HAP-1 (cell line): Measurements from ENCODE around the gene HACD2.
"Not testable (repeated sequence)": the region's sequence is repeated elsewhere in the genome, so short reads cannot be mapped to it uniquely, and the experiment has no call there.

Experiments used
- DNase-seq, 2 experiments: peaks; one replicate each; pipeline ENCODE4 v3.0.0-alpha.2; 2016 to 2020; ENCODE audit warnings: low spot score in 2 of 2
- H3K27me3 ChIP-seq: fragments of 250-450 bp; sonication (Bioruptor Pico); 2 replicates; pipeline ENCODE4 v1.5.1; 2020; ENCODE audit warnings: low read depth, mild to moderate bottlenecking, moderate library complexity
- H3K36me3 ChIP-seq: fragments of 250-450 bp; sonication (Bioruptor Pico); replicated peaks from 2 replicates; pipeline ENCODE4 v1.5.1; 2020; ENCODE audit warnings: mild to moderate bottlenecking
- H3K4me1 ChIP-seq: fragments of 250-450 bp; sonication (Bioruptor Pico); 2 replicates; pipeline ENCODE4 v1.5.1; 2020; ENCODE audit warnings: mild to moderate bottlenecking
- H3K4me3 ChIP-seq: fragments of 250-450 bp; sonication (Bioruptor Pico); 2 replicates; pipeline ENCODE4 v1.5.1; 2020; ENCODE audit warnings: mild to moderate bottlenecking, moderate library complexity
- H3K9me3 ChIP-seq: fragments of 250-450 bp; sonication (Bioruptor Pico); 2 replicates; pipeline ENCODE4 v1.5.1; 2020; ENCODE audit warnings: mild to moderate bottlenecking, moderate library complexity
- in situ Hi-C: fragments of 300-500 bp; cut with MboI; formaldehyde crosslinking; loops from 3 replicates; pipeline ENCODE4 v1.14.3; 2020; ENCODE audit warnings: low sequenced_read_pairs, inconsistent platforms, mixed read lengths

The HACD2 gene

GRCh38 chr3:123621186-123621849 is 36.5 kb upstream of the HACD2 start:
- Histone ChIP-seq H3K27me3 (no peaks in the 10 kb centered on the region), H3K9me3 (no peaks in the 10 kb centered on the region), H3K4me1 (no peaks in the 10 kb centered on the region), H3K4me3 (no peak overlapping the region), H3K36me3 (no peaks in the 10 kb centered on the region)
- in situ Hi-C loops, result no loop called here
- no peak for DNase-seq

- H3K4me1 ChIP-seq, result no peaks in the 10 kb centered on the region
- DNase-seq, result peak in 1 of 2 experiments; percentile 15
- H3K4me3 ChIP-seq, result no peak overlapping the region
- no peaks in the 10 kb centered on the region for H3K36me3 ChIP-seq
- H3K27me3 ChIP-seq, result no peaks in the 10 kb centered on the region
- in situ Hi-C loops, result no loop called here
- H3K9me3 ChIP-seq, result no peaks in the 10 kb centered on the region
Observed at GRCh38 chr3:123620343-123620742, 35.5 kb upstream of the HACD2 start.

- Histone ChIP-seq H3K36me3 (no peaks in the 10 kb centered on the region), H3K27me3 (no peaks in the 10 kb centered on the region), H3K4me3 (no peak overlapping the region), H3K4me1 (no peaks in the 10 kb centered on the region), H3K9me3 (no peaks in the 10 kb centered on the region)
- DNase-seq, result no peak
- in situ Hi-C loops, result no loop called here
Observed at GRCh38 chr3:123618768-123619484, 34.1 kb upstream of the HACD2 start.

- in situ Hi-C loops, result no loop called here
- no peak for DNase-seq
- no peak overlapping the region for H3K4me3 ChIP-seq
- H3K36me3 ChIP-seq, result no peaks in the 10 kb centered on the region; the same call in 1 of the 2 replicates
- H3K27me3 ChIP-seq, result no peaks in the 10 kb centered on the region
- H3K4me1 ChIP-seq, result no peaks in the 10 kb centered on the region
- H3K9me3 ChIP-seq, result no peaks in the 10 kb centered on the region
Observed at GRCh38 chr3:123618076-123618708, 33.3 kb upstream of the HACD2 start.

GRCh38 chr3:123616593-123616992 is 31.7 kb upstream of the HACD2 start:
- no peaks in the 10 kb centered on the region for H3K4me1 ChIP-seq
- peaks cover 4% of the 10 kb centered on the region for H3K36me3 ChIP-seq
- in situ Hi-C loops, result no loop called here
- H3K27me3 ChIP-seq, result no peaks in the 10 kb centered on the region
- no peak overlapping the region for H3K4me3 ChIP-seq
- no peaks in the 10 kb centered on the region for H3K9me3 ChIP-seq
- no peak for DNase-seq

- H3K4me3 ChIP-seq, result no peak overlapping the region
- no peak for DNase-seq
- H3K36me3 ChIP-seq, result peaks cover 8% of the 10 kb centered on the region
- no peaks in the 10 kb centered on the region for H3K9me3 ChIP-seq
- no peaks in the 10 kb centered on the region for H3K27me3 ChIP-seq
- in situ Hi-C loops, result no loop called here
- H3K4me1 ChIP-seq, result no peaks in the 10 kb centered on the region
Observed at GRCh38 chr3:123613543-123613942, 28.7 kb upstream of the HACD2 start.

- H3K9me3 ChIP-seq, H3K4me1 ChIP-seq, in situ Hi-C loops, H3K36me3 ChIP-seq, H3K4me3 ChIP-seq, H3K27me3 ChIP-seq, DNase-seq: not testable (repeated sequence)
Observed at GRCh38 chr3:123611674-123612073, 26.8 kb upstream of the HACD2 start.

GRCh38 chr3:123611082-123611481 is 26.2 kb upstream of the HACD2 start:
- Histone ChIP-seq H3K4me3 (no peak overlapping the region), H3K9me3 (no peaks in the 10 kb centered on the region), H3K36me3 (peaks cover 11% of the 10 kb centered on the region), H3K27me3 (no peaks in the 10 kb centered on the region), H3K4me1 (no peaks in the 10 kb centered on the region)
- in situ Hi-C loops, result no loop called here
- DNase-seq, result no peak

GRCh38 chr3:123610331-123610730 is 25.5 kb upstream of the HACD2 start:
- peaks cover 11% of the 10 kb centered on the region for H3K36me3 ChIP-seq
- H3K4me3 ChIP-seq, result no peak overlapping the region
- no peaks in the 10 kb centered on the region for H3K9me3 ChIP-seq
- no peaks in the 10 kb centered on the region for H3K4me1 ChIP-seq
- no peaks in the 10 kb centered on the region for H3K27me3 ChIP-seq
- in situ Hi-C loops, result no loop called here
- DNase-seq, result no peak

GRCh38 chr3:123609063-123609462 is 24.2 kb upstream of the HACD2 start:
- no peak for DNase-seq
- Histone ChIP-seq H3K4me3 (no peak overlapping the region), H3K27me3 (no peaks in the 10 kb centered on the region), H3K4me1 (no peaks in the 10 kb centered on the region), H3K9me3 (no peaks in the 10 kb centered on the region), H3K36me3 (peaks cover 11% of the 10 kb centered on the region)
- in situ Hi-C loops, result no loop called here

- in situ Hi-C loops, result no loop called here
- Histone ChIP-seq H3K4me3 (no peak overlapping the region), H3K4me1 (no peaks in the 10 kb centered on the region), H3K9me3 (no peaks in the 10 kb centered on the region), H3K36me3 (peaks cover 11% of the 10 kb centered on the region), H3K27me3 (no peaks in the 10 kb centered on the region)
- no peak for DNase-seq
Observed at GRCh38 chr3:123608263-123608937, 23.5 kb upstream of the HACD2 start.

GRCh38 chr3:123606527-123606926 is 21.7 kb upstream of the HACD2 start:
- no peak for DNase-seq
- in situ Hi-C loops, result no loop called here
- Histone ChIP-seq H3K36me3 (peaks cover 7% of the 10 kb centered on the region), H3K4me1 (no peaks in the 10 kb centered on the region), H3K27me3 (no peaks in the 10 kb centered on the region), H3K9me3 (no peaks in the 10 kb centered on the region), H3K4me3 (no peak overlapping the region)

- Histone ChIP-seq H3K27me3 (no peaks in the 10 kb centered on the region), H3K4me1 (no peaks in the 10 kb centered on the region), H3K9me3 (no peaks in the 10 kb centered on the region), H3K36me3 (0 out of 2 replicates have a peak, but pooled peaks cover 3% of the 10 kb centered on the region), H3K4me3 (no peak overlapping the region)
- in situ Hi-C loops, result no loop called here
- DNase-seq, result no peak
Observed at GRCh38 chr3:123605789-123606234, 21.0 kb upstream of the HACD2 start.

GRCh38 chr3:123603153-123603552 is 18.3 kb upstream of the HACD2 start:
- in situ Hi-C loops, H3K4me3 ChIP-seq, H3K27me3 ChIP-seq, H3K36me3 ChIP-seq, H3K4me1 ChIP-seq, DNase-seq, H3K9me3 ChIP-seq: not testable (repeated sequence)
